ENCODE results near the gene MRAS. TPM values are rescaled to one million over a fixed set of nuclear protein-coding genes. Genes with fewer than 3 reads are reported as not detected.
A peak's percentile ranks its signal among the peaks of the same experiment; 100 is the strongest.

Gene MRAS
- total and polyA plus RNA-seq, 4 donors = 12.6 to 28.7 (median 22.3) TPM

DNA sequence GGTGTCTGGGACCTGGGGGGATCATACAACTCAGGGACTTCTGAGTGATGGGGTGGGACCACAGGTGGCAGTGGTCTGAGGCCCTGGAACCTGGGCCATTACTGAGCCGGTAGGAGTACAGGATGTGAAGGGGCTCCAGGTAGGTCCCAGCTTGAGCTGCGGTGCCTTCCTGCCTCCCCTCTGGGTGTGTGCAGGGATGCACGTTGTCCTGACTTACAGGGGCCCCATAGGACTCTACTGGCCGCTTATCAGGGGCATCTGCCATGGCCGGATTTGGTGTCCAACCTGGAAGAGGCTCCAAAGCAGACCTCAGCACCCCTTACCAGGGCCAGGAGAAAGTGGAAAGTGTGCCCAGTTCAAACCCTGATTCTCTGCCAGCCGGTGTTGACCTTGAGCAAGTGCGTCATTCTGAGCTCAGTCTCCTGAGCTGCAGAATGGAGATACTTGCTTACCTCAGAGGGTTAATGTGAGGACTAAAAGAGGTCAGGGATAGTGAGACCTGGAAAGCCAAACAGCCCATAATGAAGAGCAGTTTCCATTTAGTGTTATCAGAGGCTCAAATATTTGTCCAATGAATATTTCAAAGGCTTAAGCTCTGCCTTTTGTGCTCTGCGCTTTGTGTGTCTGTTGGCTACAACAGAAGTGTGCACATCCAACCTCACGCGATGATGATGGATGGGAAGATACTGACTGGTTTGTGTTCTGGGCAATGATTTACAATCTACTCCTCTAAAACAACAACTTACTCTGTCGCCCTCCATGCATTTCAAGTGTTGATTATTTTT is 50.6 kb downstream of the MRAS start:
- H3K4me3 ChIP-seq = no peak overlapping the region
- peaks cover 0 to 10% (median 2%) of the 10 kb centered on the region in 4 donors for H3K36me3 ChIP-seq (ENCODE audit: control insufficient read depth in 4 of 4, insufficient read depth in 4 of 4, low read length in 4 of 4)
- TF ChIP-seq CTCF (IDR thresholded peaks at IDR 0.05; ENCODE audit: control extremely low read depth, extremely low read depth) = no peak
- ATAC-seq (ENCODE audit: insufficient read depth, low FRiP score) (no peak), DNase-seq (no peak)
- WGBS, 2 donors = 90 to 93% methylated on average over 11 of the region's 11 CpGs
- peaks cover 0 to 4% (median 0%) of the 10 kb centered on the region in 5 donors for H3K4me1 ChIP-seq (ENCODE audit: control insufficient read depth in 5 of 5, insufficient read depth in 5 of 5, low read length in 5 of 5)
- H3K27ac ChIP-seq (ENCODE audit: low read depth in 1 of 2, low read length in 1 of 2) = peak overlapping the region in 1 of 2 donors; percentile 62
- no peaks in the 10 kb centered on the region for H3K27me3 ChIP-seq (ENCODE audit: control insufficient read depth in 3 of 3, insufficient read depth in 3 of 3, low read length in 2 of 3)
- H3K9ac ChIP-seq (ENCODE audit: insufficient read depth in 1 of 2, low read length in 2 of 2) = no peak overlapping the region
- no peaks in the 10 kb centered on the region for H3K9me3 ChIP-seq (ENCODE audit: control insufficient read depth in 4 of 4, insufficient read depth in 3 of 4, low read length in 3 of 4)

DNA sequence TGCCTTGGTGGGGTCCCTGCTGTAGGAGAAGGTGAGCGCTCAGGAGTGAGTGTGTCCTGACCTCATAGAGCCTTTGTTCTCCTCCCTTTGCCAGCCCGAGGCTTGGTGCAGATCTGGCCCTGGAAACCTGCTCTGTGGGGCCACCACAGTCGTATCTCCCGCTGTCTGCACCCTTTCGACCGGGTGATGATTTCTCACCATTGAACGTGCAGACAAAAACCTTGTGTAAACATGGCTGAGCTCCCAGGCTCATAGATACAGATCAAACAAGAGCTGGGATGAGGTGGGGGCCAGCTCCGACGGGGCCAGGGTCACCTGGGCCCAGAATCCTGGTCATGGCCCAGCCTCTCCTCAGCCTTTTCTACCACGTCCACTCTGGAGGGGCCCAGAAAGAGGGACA is 51.4 kb downstream of the MRAS start:
- no peaks in the 10 kb centered on the region for H3K9me3 ChIP-seq (ENCODE audit: control insufficient read depth in 4 of 4, insufficient read depth in 3 of 4, low read length in 3 of 4)
- H3K4me3 ChIP-seq = no peak overlapping the region
- peak overlapping the region in 1 of 2 donors; percentile 72 for H3K27ac ChIP-seq (ENCODE audit: low read depth in 1 of 2, low read length in 1 of 2)
- 72 to 82% methylated on average over 10 of the region's 10 CpGs for WGBS, 2 donors
- no peak overlapping the region for H3K9ac ChIP-seq (ENCODE audit: insufficient read depth in 1 of 2, low read length in 2 of 2)
- DNase-seq = no peak
- H3K4me1 ChIP-seq (ENCODE audit: control insufficient read depth in 5 of 5, insufficient read depth in 5 of 5, low read length in 5 of 5) = peaks cover 0 to 4% (median 0%) of the 10 kb centered on the region in 5 donors
- TF ChIP-seq CTCF (IDR thresholded peaks at IDR 0.05; ENCODE audit: control extremely low read depth, extremely low read depth) = no peak
- no peak for ATAC-seq (ENCODE audit: insufficient read depth, low FRiP score)
- H3K27me3 ChIP-seq (ENCODE audit: control insufficient read depth in 3 of 3, insufficient read depth in 3 of 3, low read length in 2 of 3) = no peaks in the 10 kb centered on the region
- H3K36me3 ChIP-seq (ENCODE audit: control insufficient read depth in 4 of 4, insufficient read depth in 4 of 4, low read length in 4 of 4) = peaks cover 0 to 15% (median 3%) of the 10 kb centered on the region in 4 donors

DNA sequence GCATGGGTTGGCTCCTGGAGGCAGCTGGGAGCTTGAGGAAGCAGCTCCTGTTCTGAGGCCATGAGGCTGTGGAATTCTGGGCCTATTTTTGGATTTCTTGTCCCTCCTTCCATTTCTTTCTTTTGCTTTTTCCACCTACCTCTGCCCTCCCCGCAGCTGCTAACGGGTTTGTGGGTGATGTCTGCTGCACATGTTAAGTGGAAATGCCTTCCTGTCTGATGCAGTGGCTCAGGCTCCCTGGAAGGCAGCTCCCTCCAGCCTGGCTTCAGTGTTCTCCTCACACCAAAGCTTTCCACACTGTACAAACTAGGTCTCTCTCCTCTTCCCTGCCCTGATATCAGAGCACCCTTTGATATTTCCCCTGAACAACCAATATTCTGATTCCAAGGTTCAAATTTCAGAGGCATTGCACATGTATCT is 52.3 kb downstream of the MRAS start:
- no peak overlapping the region for H3K4me3 ChIP-seq
- peaks cover 0 to 4% (median 0%) of the 10 kb centered on the region in 5 donors for H3K4me1 ChIP-seq (ENCODE audit: control insufficient read depth in 5 of 5, insufficient read depth in 5 of 5, low read length in 5 of 5)
- ATAC-seq (ENCODE audit: insufficient read depth, low FRiP score) (no peak), DNase-seq (no peak)
- H3K27me3 ChIP-seq (ENCODE audit: control insufficient read depth in 3 of 3, insufficient read depth in 3 of 3, low read length in 2 of 3) = no peaks in the 10 kb centered on the region
- H3K27ac ChIP-seq (ENCODE audit: low read depth in 1 of 2, low read length in 1 of 2) = peak overlapping the region in 1 of 2 donors; percentile 72
- TF ChIP-seq CTCF (IDR thresholded peaks at IDR 0.05; ENCODE audit: control extremely low read depth, extremely low read depth) = no peak
- H3K9me3 ChIP-seq (ENCODE audit: control insufficient read depth in 4 of 4, insufficient read depth in 3 of 4, low read length in 3 of 4) = peaks cover 0 to 1% (median 0%) of the 10 kb centered on the region in 4 donors
- 66 to 89% methylated on average over 2 of the region's 2 CpGs for WGBS, 2 donors
- H3K9ac ChIP-seq (ENCODE audit: insufficient read depth in 1 of 2, low read length in 2 of 2) = no peak overlapping the region
- peaks cover 0 to 21% (median 5%) of the 10 kb centered on the region in 4 donors for H3K36me3 ChIP-seq (ENCODE audit: control insufficient read depth in 4 of 4, insufficient read depth in 4 of 4, low read length in 4 of 4)
